ENCODE results near the gene CNTFR. TPM values are rescaled to one million over a fixed set of nuclear protein-coding genes. Genes with fewer than 3 reads are reported as not detected.

Gene CNTFR
- total and polyA plus RNA-seq, 10 of the 15 experiments (the other 5 are each of a cell fraction or from before 2014, with no cell fraction given) = not detected

- TF ChIP-seq NKRF (conservative IDR thresholded peaks at IDR 0.05) = no peak
Measured at GRCh38 chr9:34518110-34518616, 71.4 kb downstream of the CNTFR start (continued).

- ATAC-seq (no peak), DNase-seq (ENCODE audit: low read depth, low spot score) (no peak), FAIRE-seq (no peak)
- H3K27ac ChIP-seq (ENCODE audit: control insufficient read depth, insufficient read depth) = no peak overlapping the region
- H3K4me3 ChIP-seq = no peak overlapping the region
- POLR2A ChIA-PET = interaction anchor here (1.0 kb wide), 1 partner anchor 10 kb away, joined by 3 read pairs; no protein-coding TSS in a partner anchor
- peaks cover under 1% of the 10 kb centered on the region for H4K20me1 ChIP-seq (ENCODE audit: control insufficient read depth, insufficient read depth)
- in situ Hi-C loops (cut with MboI) = no loop called here
- RAD21 ChIA-PET (ENCODE audit: unreplicated experiment) = no interaction called here
- H3K79me2 ChIP-seq (ENCODE audit: control insufficient read depth, insufficient read depth, low read length) = no peaks in the 10 kb centered on the region
- no peaks in the 10 kb centered on the region for H3K36me3 ChIP-seq (ENCODE audit: control insufficient read depth in 2 of 2, insufficient read depth in 2 of 2, low read length in 1 of 2)
- TF ChIP-seq BMI1 (IDR thresholded peaks at IDR 0.05; ENCODE audit: borderline replicate concordance) (no peak), ZNF384 (IDR thresholded peaks at IDR 0.05; ENCODE audit: borderline replicate concordance, low read depth, low read length) (no peak), ZNF24 (IDR thresholded peaks at IDR 0.05) (no peak), CUX1 (IDR thresholded peaks at IDR 0.05; ENCODE audit: insufficient replicate concordance, low read depth, low read length) (no peak), ELK1 (IDR thresholded peaks at IDR 0.05; ENCODE audit: low read depth, low read length) (no peak), EGR1 (IDR thresholded peaks at IDR 0.05; ENCODE audit: borderline replicate concordance in 1 of 2, low read depth in 2 of 2, low read length in 2 of 2) (no peak), CHD1 (IDR thresholded peaks at IDR 0.05; ENCODE audit: low read depth, low read length) (no peak), ATF7 (IDR thresholded peaks at IDR 0.05; ENCODE audit: low read depth) (no peak), KAT2A (conservative IDR thresholded peaks at IDR 0.05; ENCODE audit: control insufficient read depth, low read depth, low read length) (no peak), WRNIP1 (IDR thresholded peaks at IDR 0.05; ENCODE audit: borderline replicate concordance, low read depth, low read length) (no peak), CREM (IDR thresholded peaks at IDR 0.05; ENCODE audit: low read depth) (no peak)
- H3K9me3 ChIP-seq (replicated peaks; ENCODE audit: control insufficient read depth, insufficient read depth, low read length) = no peaks in the 10 kb centered on the region
- CTCF ChIA-PET = no interaction called here
- no peak overlapping the region for H3K4me2 ChIP-seq (ENCODE audit: control insufficient read depth, insufficient read depth)
- BruUV-seq (replicated peaks) = no TSS peak
- no peak overlapping the region for H3K9ac ChIP-seq (ENCODE audit: control insufficient read depth, insufficient read depth, low read length)
- no peak overlapping the region for H2AFZ ChIP-seq (ENCODE audit: control insufficient read depth, low read depth, low read length)
- WGBS (ENCODE audit: insufficient coverage, insufficient replicate concordance, low lambda C conversion rate, missing lambda C conversion rate) = 51% methylated on average over 7 of the region's 7 CpGs
- H3K4me1 ChIP-seq (ENCODE audit: control insufficient read depth, insufficient read depth, low read length) = no peaks in the 10 kb centered on the region
- peaks cover 7 to 20% of the 10 kb centered on the region in 2 experiments; a peak in 3 of 4 replicates for H3K27me3 ChIP-seq (replicated peaks in 1 of 2; ENCODE audit: control insufficient read depth in 2 of 2, insufficient read depth in 2 of 2, low read length in 1 of 2)
- SMC1A ChIA-PET (ENCODE audit: uncharacterized antibody, unreplicated experiment) = no interaction called here
- intact Hi-C loops (cut with micrococcal nuclease; ENCODE audit: unreplicated experiment) = no loop called here
Measured at GRCh38 chr9:34517185-34517584, 72.3 kb downstream of the CNTFR start.
